ENCODE measurements around the gene NUDCD2. TPM values are rescaled to one million over a fixed set of nuclear protein-coding genes. Genes with fewer than 3 reads are reported as not detected.
"Not testable (repeated sequence)": the region's sequence is repeated elsewhere in the genome, so short reads cannot be mapped to it uniquely, and the experiment has no call there.

NUDCD2 gene
- polyA plus RNA-seq, 4 donors = 53.6 to 59.5 (median 56.6) TPM

- no peak for DNase-seq (ENCODE audit: low read depth in 4 of 4, low spot score in 3 of 4)
Observed at GRCh38 chr5:163434401-163434866, 25.5 kb downstream of the NUDCD2 start.

- no peak for DNase-seq (ENCODE audit: low read depth in 4 of 4, low spot score in 3 of 4)
Observed at GRCh38 chr5:163433271-163433670, 26.6 kb downstream of the NUDCD2 start.

- no peak for DNase-seq (ENCODE audit: low read depth in 4 of 4, low spot score in 3 of 4)
Observed at GRCh38 chr5:163432544-163432943, 27.4 kb downstream of the NUDCD2 start.

GRCh38 chr5:163426128-163426527 is 33.8 kb downstream of the NUDCD2 start:
- not testable (repeated sequence) for DNase-seq (ENCODE audit: low read depth in 4 of 4, low spot score in 3 of 4)

GRCh38 chr5:163424836-163425235 is 35.1 kb downstream of the NUDCD2 start:
- DNase-seq (ENCODE audit: low read depth in 4 of 4, low spot score in 3 of 4) = no peak

- DNase-seq (ENCODE audit: low read depth in 4 of 4, low spot score in 3 of 4) = not testable (repeated sequence)
Observed at GRCh38 chr5:163415673-163416072, 44.2 kb downstream of the NUDCD2 start.

GRCh38 chr5:163410505-163410904 is 49.4 kb downstream of the NUDCD2 start:
- no peak for DNase-seq (ENCODE audit: low read depth in 4 of 4, low spot score in 3 of 4)

- DNase-seq (ENCODE audit: low read depth in 4 of 4, low spot score in 3 of 4) = peak in 1 of 4 donors; percentile 5
Observed at GRCh38 chr5:163409384-163409783, 50.5 kb downstream of the NUDCD2 start.

GRCh38 chr5:163408311-163408923 is 51.5 kb downstream of the NUDCD2 start:
- DNase-seq (ENCODE audit: low read depth in 4 of 4, low spot score in 3 of 4) = peak; percentile 15 to 52 (median 36)

- no peak for DNase-seq (ENCODE audit: low read depth in 4 of 4, low spot score in 3 of 4)
Observed at GRCh38 chr5:163407034-163407655, 52.8 kb downstream of the NUDCD2 start.

GRCh38 chr5:163404364-163405173 is 55.3 kb downstream of the NUDCD2 start:
- DNase-seq (ENCODE audit: low read depth in 4 of 4, low spot score in 3 of 4) = no peak

GRCh38 chr5:163402007-163402406 is 57.9 kb downstream of the NUDCD2 start:
- DNase-seq (ENCODE audit: low read depth in 4 of 4, low spot score in 3 of 4) = no peak

GRCh38 chr5:163401271-163401670 is 58.6 kb downstream of the NUDCD2 start:
- DNase-seq (ENCODE audit: low read depth in 4 of 4, low spot score in 3 of 4) = no peak

- DNase-seq (ENCODE audit: low read depth in 4 of 4, low spot score in 3 of 4) = no peak
Observed at GRCh38 chr5:163399923-163400322, 60.0 kb downstream of the NUDCD2 start.

- no peak for DNase-seq (ENCODE audit: low read depth in 4 of 4, low spot score in 3 of 4)
Observed at GRCh38 chr5:163397354-163397753, 62.5 kb downstream of the NUDCD2 start.

GRCh38 chr5:163396818-163397340 is 63.0 kb downstream of the NUDCD2 start:
- DNase-seq (ENCODE audit: low read depth in 4 of 4, low spot score in 3 of 4) = not testable (repeated sequence)

Other genes with a start within 250 kb of the NUDCD2 start
- 100 to 1,000 TPM; 193 to 225 (median 222) TPM for gene CCNG1, start 22.5 kb downstream of the NUDCD2 start, polyA plus RNA-seq (ENCODE audit: insufficient read length in 4 of 4)
- 10 to 100 TPM; 19.7 to 24.0 (median 20.9) TPM for gene HMMR, start 530 bp upstream of the NUDCD2 start, polyA plus RNA-seq (ENCODE audit: insufficient read length in 4 of 4)
- 100 to 1,000 TPM; 108 to 132 (median 129) TPM for gene MAT2B, start 45.5 kb upstream of the NUDCD2 start, polyA plus RNA-seq (ENCODE audit: insufficient read length in 4 of 4)